HG03045 (cell line): ENCODE measurements around the gene SLBP.
"Not testable (repeated sequence)": the region's sequence is repeated elsewhere in the genome, so short reads cannot be mapped to it uniquely, and the experiment has no call there.

Experiments used
- ATAC-seq: cut with Tn5 transposase; IDR thresholded peaks from one replicate; pipeline ENCODE4 v1.9.1; 2021; ENCODE audit warnings: mild to moderate bottlenecking, moderate library complexity; ENCODE audit not compliant: unreplicated experiment

SLBP gene

DNA sequence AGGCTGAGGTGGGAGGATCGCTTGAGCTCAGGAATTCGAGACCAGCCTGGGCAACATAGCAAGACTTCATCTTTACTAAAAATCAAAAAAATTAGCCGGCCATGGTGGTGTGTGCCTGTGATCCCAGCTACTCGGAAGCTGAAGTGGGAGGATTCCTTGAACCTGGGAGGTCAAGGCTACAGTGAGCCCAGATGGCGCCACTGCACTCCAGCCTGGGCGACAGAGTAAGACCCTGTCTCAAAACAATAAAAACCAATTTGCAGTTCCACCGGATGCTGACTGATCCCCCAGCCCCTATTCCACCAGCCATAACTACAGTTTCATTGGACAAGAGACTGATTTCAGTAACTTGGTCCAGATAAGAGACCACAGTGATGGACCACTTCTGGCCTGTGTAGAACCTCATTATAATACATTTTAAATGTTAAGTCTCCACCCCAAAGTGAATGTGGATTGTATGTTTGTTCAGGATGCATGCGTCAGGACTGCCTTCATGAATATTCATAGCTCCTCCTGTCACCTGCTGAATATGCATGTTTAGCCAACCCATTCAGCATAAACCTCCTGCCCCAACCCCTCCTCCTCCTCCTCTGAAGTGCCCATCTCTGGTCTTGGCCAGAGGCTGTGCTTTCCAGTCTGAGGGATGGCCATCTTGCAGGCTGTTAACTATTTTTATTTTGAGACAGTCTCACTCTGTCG is 2.3 kb upstream of the SLBP start:
- no peak for ATAC-seq

DNA sequence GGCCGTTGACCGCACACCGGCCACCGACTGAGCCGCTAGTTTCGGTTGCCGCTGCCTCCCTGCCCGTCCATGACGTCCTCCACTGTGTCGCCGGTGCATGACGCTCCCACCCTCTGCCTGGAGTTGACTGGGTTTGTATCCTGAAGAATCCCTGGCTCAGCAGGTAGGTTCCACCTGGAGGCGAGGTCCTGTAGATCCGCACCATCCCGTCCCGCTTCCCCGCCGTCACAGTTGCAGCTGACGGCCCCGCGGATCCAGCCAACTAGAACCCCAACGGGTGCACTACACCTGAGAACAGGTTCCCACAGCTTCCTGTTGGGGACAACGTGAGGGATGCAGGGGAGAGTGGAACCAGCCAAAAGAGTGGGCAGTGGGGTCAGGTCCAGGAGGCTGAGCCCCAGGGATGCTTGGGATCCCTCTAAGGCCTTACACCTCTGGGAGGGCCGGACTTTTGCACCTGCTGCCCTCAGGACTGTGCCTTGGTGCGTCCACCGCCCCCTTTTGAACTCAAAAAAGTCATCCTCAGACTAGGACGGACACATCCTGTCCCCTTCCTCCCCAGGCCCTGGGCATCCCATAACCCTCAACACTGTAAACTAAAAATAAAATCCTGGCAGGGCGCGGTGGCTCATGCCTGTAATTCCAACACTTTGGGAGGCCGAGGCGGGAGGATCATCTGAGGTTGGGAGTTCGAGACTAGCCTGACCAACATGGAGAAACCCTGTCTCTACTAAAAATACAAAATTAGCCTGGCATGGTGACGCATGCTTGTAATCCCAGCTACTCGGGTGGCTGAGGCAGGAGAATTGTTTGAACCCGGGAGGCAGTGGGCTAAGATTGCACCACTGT is 1.1 kb upstream of the SLBP start:
- ATAC-seq, result peak; percentile 2

DNA sequence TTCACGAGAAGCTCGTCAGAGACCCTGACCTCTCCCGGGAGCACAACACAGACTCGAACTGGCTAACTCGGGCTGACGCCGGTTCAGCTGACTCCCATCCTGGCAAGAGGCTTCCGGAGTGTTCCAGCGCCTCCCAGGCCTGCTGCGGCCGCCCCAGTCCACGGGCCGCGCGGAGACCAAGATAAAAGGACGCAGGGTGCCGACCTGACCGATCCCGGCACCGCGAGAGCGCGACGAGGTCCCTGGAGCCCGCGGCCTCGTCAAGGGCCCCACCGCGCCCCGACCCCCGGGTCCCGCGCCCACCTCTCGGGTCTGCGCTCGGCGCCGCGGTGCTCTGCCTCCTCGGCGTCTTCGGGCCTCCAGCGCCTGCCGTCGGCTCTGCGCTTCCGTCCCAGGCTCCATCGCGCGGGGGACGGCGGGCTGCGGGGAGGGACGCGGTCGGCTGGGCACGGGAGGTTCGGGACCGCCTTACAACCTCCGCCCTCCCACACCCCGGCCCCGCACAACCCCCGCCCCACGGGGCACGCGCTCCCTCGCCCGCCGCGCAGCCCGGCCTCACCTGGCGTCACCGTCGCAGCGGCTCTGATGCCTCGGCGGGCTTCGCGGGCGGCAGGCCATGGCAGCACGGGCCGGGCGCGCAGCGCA is 426 bp downstream of the SLBP start:
- peak; percentile 7 for ATAC-seq

DNA sequence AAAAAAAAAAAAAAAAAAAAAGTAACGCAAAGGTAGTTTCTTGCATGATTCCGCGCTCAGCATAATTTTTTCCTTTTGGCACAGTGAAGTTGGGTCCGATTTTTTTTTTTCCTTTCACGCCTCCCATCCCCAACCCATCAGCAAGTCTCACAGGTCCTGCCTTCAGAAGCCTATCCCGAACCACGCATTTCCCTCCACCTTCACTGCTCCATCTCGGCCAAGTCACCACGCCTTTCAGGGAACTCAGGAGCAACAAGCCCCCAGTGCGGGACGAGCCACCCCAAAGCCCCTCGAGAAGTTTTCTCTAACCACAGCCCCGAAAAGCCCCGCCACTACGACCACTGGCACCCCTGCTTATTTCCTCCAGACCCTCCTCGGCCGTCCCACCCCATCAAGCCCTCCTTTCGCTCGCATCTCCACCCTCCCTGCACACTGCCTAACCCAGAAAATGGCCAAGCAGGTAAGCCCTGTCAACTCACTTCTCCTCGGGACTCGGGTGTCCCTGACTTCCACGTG is 1.0 kb downstream of the SLBP start:
- no peak for ATAC-seq

DNA sequence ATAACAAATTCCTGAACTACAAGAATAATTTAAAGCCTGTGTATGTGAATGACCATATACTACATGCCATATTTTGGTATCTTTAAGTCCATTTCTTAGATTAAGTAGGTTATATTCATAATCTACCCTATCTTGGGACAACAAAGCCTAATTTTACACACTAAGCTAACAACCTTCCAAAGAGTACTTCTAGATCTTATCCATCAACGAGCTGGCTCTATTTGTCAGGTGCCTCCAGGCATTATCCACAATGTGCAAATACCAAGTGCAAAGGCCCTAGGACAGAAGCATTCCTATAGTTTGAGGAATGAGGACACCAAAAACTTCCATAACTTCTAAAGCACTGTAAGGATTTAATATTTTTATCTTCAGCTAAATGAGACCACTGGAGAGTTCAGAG is 3.5 kb downstream of the SLBP start:
- no peak for ATAC-seq

DNA sequence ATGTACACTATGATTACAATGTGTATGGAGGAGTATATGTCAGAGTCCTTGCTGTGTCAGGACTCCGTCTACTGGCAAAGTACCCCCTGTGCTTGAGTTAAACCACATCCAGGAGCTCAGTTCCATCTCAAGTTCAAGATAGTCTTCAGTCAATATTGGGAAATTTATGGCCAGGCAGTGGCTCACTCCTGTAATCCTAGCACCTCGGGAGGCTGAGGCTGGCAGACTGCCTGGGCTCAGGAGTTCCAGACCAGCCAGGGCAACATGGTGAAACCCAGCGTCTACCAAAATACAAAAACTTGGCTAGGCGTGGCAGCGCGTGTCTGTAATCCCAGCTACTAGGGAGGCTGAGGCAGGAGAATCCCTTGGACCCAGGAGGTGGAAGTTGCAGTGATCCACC is 5.8 kb downstream of the SLBP start:
- ATAC-seq, result no peak

DNA sequence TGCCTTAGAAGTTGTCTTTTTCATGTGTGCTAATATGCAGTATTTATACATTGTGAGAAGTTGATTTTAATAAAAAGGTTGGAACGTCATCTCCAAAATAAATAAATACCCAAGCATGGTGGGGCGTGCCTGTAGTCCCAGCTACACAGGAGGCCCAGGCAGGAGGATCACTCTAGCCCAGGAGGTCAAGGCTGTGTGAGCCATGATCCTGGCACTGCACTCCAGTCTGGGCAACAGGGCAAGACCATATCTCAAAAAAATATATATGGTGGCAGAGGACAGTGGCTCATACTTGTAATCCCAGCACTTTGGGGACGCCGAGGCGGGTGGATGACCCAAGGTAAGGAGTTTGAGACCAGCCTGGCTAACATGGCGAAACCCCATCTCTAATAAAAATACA is 6.4 kb downstream of the SLBP start:
- no peak for ATAC-seq

DNA sequence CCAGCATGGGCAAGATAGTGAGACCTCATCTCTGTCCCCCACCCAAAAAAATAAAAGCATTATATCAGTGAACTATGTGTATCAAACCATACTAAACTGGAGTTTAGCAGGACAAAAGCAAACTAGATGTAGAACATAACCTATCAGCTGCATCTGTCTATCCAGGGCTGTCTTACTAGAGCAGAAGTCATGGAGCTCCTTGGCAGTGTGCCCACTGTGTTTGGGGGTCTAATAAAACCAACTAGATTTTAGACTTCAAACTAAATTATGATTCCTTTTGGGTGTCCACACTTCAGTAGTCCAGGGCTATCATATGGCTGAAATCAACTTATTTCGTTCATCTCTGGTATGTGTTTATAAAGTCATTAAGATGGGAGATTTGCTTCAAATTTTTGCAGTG is 8.3 kb downstream of the SLBP start:
- no peak for ATAC-seq

DNA sequence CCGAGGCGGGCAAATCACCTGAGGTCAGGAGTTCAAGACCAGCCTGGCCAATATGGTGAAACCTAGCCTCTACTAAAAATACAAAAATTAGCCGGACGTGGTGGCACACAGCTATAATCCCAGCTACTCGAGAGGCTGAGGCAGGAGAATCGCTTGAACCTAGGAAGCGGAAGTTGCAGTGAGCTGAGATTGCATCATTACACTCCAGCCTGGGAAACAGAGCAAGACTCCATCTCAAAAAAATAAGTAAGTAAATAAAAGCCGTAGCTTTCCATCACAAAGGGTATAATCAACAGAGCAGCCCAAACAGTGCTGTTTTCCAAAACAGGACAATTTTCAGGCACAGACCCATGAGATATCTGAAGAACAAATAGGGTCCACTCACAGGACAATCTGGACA is 10.4 kb downstream of the SLBP start:
- not testable (repeated sequence) for ATAC-seq

DNA sequence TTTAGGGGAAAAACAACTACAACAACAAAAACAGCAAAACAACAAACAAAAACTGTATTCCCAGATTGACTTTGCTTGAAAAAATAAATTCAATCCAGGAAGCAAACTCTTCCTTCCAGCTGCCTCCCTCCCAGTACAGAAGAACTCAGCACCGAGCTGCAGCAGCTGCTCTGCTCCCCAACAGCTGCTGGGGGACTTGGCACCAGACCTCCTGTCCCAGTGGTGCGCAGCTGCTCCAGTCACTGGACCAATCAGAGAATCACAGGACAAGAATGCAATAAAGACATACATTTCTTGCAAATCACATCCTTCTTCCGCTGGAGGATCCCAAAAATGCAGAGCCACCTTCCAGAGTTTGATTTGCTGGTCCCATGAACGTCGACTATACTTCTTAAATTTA is 16.2 kb downstream of the SLBP start:
- no peak for ATAC-seq

DNA sequence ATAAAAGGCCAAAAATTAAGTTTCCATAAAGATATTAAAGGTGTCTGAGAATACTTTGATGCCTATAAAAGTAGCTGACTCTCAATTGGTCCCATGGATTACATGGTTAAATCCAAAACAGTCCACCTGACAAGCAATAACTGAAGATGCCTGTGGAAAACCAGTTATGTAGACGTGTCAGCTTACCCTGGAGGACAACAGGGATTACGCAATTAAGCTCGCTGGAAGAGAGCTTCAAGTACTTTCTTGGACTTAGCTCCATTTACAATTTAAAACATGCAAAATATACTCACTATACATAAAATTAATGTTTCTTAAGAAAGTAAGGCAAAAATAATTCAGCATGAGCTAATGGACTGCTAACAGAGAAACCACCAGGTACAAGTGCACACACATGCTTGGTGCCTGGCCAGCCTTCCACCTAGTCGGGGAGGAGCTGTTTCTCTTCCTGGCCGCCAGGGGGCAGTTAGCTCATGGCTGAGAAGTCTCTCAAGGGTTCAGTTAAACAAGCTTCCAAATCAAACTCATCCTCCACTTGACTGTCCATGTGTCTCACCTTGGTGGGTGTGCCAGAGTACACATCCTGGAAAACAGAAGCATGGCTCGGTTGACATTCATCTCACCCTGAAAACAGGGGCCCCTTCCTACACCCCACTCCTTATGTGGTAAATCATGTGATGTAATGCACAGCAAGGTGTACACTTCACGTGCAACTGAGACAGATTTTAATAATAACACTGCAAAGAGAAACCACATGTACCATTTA is 18.8 kb downstream of the SLBP start:
- ATAC-seq, result no peak

DNA sequence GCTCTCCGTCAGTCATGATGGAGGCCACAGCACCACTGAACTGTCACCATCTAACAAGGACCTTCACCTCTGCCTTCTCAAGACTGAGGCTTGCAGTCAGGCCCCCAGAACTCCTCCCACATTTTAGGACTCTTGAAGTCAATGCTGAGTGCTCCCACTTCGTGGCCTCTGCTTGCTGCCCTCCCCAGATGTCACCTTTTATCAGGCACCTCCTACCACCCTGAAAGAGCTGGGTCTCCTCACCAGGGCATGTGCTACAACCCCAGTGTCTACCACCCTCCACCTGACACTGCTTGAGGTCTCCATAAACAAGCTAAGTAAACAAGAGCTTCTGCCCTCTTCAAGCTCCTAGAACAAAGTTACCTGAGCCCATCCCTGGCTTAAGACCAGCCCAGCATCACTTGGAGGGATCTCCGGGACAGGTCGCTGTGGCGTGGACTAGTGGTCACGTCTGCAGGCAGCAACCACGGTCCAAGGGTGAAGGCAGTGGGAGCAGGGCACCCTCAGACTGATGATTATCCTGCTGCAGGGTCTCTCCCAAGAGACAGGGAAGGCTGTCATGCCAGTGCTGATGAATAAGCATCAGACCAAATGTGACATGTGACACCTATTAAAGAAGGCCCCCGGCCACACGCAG is 20.3 kb downstream of the SLBP start:
- no peak for ATAC-seq

DNA sequence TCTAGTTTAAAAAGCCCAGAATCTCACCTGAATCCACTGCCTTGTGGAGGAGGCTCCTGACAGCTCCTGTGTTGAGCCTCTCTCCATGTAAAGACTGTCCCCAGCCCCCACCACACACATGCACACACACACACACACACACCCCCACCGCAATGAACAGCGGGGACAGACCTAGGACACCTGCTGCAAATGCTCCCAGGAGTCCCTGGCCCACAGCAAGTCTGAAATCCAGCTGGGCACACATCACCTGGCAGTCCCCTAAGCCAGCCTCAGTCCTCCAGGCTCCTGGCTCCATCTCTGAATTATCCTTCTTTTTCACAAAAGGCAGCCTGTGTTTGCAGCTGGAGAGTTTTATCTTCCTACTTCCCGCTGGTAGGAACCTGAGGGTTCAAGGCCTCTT is 21.4 kb downstream of the SLBP start:
- no peak for ATAC-seq

DNA sequence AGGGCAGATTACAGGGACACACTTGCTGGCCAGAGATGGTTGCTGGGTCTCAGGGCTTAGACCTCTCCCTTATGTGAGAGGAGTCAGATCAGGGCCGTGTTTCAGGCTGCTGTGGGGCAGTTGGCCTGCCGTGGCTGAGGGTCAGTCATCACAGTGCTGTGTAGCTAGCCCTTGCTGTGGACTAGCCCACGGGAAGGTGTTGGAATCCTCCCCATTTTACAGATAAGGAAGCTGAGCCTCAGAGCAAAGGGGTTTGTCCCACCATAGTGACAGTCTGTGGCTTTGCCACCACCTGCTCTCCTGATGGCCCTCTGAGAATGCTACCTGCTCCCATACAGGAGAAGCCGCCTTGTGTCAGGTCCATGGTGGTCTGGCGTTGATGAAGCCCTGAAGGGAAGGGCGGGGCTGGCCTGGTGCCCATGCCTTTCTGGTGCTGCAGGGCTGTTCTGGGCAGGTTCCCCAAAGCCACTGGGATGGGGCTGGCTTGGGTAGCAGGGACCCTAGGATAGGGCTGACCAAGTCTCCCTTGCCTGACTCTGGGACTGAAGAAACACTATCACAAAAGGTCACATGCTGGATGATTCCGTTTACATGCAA is 25.6 kb downstream of the SLBP start:
- ATAC-seq, result no peak

DNA sequence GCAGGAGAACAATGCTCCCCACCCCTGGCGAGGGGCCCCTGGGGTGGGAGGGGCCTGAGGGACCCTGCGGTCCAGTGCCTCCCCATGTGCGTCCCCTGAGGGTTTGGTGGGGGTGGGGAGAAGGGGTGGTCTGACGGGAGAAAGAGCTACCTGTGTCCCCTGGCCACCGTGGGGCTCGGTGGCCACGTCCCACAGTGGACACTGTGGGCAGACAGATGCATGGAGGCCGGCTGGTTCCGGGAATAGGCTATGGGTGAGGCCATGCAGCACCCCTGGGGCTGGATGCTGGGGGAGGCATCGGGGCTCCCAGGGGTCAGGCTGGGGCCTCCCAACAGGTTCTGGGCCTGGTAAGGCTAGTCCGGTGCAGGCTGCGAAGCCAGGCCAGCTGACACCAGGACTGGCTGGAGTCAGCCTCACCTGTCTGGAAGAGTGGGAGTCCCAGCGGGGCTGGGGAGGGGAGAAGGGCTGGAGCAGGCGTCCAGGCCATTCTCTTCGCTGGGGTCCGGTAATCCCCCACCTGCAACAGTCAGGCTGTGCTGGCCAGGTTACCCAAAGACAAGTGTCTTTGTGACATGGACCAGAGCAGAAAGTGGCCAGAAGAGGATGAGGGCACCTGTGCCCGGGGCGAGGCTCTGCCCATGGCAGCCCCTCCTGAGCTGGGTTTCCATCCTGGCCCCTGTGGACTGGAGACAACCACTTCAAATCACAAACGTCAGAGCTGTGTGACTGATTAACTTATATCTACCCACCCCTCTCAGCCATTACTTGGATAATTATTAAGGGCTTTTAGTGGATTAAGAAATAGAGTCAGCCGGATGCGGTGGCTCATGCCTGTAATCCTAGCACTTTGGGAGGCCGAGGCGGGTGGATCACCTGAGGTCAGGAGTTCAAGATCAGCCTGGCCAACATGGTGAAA is 26.6 kb downstream of the SLBP start:
- ATAC-seq, result no peak

DNA sequence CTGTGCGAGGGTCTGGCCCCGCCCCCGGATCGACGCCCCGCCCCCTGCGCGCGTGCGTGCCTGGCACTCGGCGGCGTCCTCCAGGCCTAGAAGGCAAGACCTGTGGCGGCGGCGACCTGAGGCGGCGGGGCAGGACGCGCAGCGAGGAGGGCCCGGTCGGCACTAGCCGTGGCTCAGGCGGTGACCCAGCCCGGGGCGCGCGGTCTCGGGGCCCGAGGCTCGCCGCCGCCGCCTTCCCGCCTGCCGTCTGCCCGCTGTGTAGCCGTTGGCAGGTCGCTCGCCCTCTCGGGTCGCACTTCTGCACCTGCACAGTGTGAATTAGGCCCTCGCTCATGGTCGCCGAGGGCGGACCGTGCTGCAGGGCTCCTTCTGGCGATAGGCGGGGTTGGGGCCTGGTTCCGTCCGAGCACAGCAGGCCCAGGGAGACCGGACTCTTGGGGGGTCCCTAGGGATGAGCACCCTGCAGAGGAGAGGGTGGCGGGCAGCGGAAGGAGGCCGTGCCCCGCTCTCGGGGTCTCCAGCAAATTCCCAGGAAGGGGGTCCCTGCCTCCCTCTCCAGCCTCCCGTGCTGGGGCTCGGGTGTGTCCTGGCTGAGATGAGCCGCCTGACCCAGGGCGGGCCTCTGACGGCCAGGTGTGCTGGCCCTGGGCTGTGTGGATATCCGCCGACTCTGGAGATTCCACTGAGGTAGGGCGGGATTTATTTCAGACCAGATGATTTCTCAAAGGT is 27.4 kb downstream of the SLBP start:
- ATAC-seq, result no peak

DNA sequence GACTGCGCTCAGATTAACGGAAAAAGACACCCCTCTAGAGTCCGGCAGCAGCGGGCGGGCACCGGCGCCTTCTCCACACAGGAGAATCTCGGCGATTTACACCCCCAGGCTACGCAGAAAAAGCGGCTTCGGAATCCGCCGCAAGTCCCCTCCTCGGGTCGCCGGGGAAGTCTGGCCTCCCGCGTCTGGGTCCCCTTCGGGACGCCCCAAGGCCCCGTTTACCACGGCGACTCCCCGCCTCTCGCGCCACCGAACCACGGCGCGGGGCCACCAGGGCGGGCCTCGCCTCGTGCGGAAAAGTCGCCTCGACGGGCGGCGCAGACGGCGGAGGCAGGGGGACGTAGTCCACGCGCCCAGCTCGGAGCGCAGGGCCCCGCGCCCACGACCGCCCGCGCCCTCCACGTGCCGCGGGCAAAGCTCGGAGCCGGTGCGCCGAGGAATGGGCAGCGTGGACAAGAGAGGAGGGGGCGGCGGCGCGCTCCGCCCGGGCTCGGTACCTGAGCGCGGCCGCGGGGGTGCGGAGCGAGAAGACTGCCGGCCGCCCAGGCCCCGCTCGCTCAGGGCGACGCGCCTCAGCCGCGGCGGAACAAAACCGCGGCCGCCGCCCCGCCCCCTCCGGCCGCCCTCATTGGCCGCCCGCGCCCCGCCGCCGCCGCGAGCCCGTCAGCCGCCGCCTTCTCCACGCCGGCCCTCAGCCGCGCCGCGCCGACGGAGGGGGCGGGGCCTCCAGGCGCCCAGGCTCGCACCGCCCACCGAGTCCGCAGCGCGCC is 28.2 kb downstream of the SLBP start, which contains the start of gene FAM53A:
FAM53A (minus strand) TSS at position 578 of the 770 bp plus-strand sequence. CDS start 15,572 bp downstream, outside the sequence.
- ATAC-seq, result peak; percentile 86
